Measurements from ENCODE around the gene PRAMEF17. TPM values are rescaled to one million over a fixed set of nuclear protein-coding genes. Genes with fewer than 3 reads are reported as not detected.
"Not testable (repeated sequence)": the region's sequence is repeated elsewhere in the genome, so short reads cannot be mapped to it uniquely, and the experiment has no call there.

PRAMEF17 gene
- total RNA-seq, 2 donors from 2014 or later = not detected

GRCh38 chr1:13393004-13393403 lies 3.6 kb downstream of the PRAMEF17 start:
- H3K9me3 ChIP-seq; H3K4me3 ChIP-seq; H3K4me1 ChIP-seq (replicated peaks); H3K27me3 ChIP-seq (replicated peaks; ENCODE audit: insufficient read depth); H3K36me3 ChIP-seq; DNase-seq (ENCODE audit: low spot score); intact Hi-C loops (cut with DNase I); H3K27ac ChIP-seq: not testable (repeated sequence)
- 82% methylated on average over 7 of the region's 7 CpGs for WGBS

GRCh38 chr1:13394761-13395160 lies 5.3 kb downstream of the PRAMEF17 start:
- H3K27ac ChIP-seq; H3K4me3 ChIP-seq; H3K36me3 ChIP-seq; H3K9me3 ChIP-seq; H3K27me3 ChIP-seq (replicated peaks; ENCODE audit: insufficient read depth); H3K4me1 ChIP-seq (replicated peaks); DNase-seq (ENCODE audit: low spot score); intact Hi-C loops (cut with DNase I): not testable (repeated sequence)
- WGBS = 93% methylated on average over 21 of the region's 32 CpGs

- H3K36me3 ChIP-seq; H3K27me3 ChIP-seq (replicated peaks; ENCODE audit: insufficient read depth); DNase-seq (ENCODE audit: low spot score); H3K27ac ChIP-seq; H3K4me3 ChIP-seq; H3K9me3 ChIP-seq; H3K4me1 ChIP-seq (replicated peaks); intact Hi-C loops (cut with DNase I): not testable (repeated sequence)
- 95% methylated on average over 22 of the region's 22 CpGs for WGBS
Observed at GRCh38 chr1:13395311-13395710, 5.9 kb downstream of the PRAMEF17 start.

GRCh38 chr1:13407811-13408210 lies 18.4 kb downstream of the PRAMEF17 start:
- Histone ChIP-seq H3K4me1 (replicated peaks) (no peaks in the 10 kb centered on the region), H3K27ac (no peak overlapping the region), H3K9me3 (no peaks in the 10 kb centered on the region), H3K4me3 (no peak overlapping the region), H3K36me3 (no peaks in the 10 kb centered on the region), H3K27me3 (replicated peaks; ENCODE audit: insufficient read depth) (no peaks in the 10 kb centered on the region)
- DNase-seq (ENCODE audit: low spot score) = no peak
- WGBS = 62% methylated on average over 4 of the region's 4 CpGs
- no peak for TF ChIP-seq CTCF (IDR thresholded peaks at IDR 0.05)
- no peak for TF ChIP-seq POLR2A (IDR thresholded peaks at IDR 0.05)
- no peak for TF ChIP-seq POLR2AphosphoS5 (IDR thresholded peaks at IDR 0.05)
- intact Hi-C loops (cut with DNase I) = no loop called here

GRCh38 chr1:13410150-13410549 lies 20.7 kb downstream of the PRAMEF17 start, which contains the start of gene PRAMEF20:
Gene PRAMEF20, plus strand, starts transcription at chr1:13410450. Its CDS starts 5,905 bp downstream, at chr1:13416355.
- H3K9me3 ChIP-seq; H3K27me3 ChIP-seq (replicated peaks; ENCODE audit: insufficient read depth); H3K4me3 ChIP-seq; H3K36me3 ChIP-seq; H3K27ac ChIP-seq; H3K4me1 ChIP-seq (replicated peaks); intact Hi-C loops (cut with DNase I); DNase-seq (ENCODE audit: low spot score): not testable (repeated sequence)
- 74% methylated on average over 4 of the region's 4 CpGs for WGBS

- no peak overlapping the region for H3K4me3 ChIP-seq
- 95% methylated on average over 11 of the region's 13 CpGs for WGBS
- DNase-seq (ENCODE audit: low spot score) = no peak
- H3K27me3 ChIP-seq (replicated peaks; ENCODE audit: insufficient read depth) = peaks cover 2% of the 10 kb centered on the region
- H3K27ac ChIP-seq = no peak overlapping the region
- H3K36me3 ChIP-seq = no peaks in the 10 kb centered on the region
- H3K4me1 ChIP-seq (replicated peaks) = no peaks in the 10 kb centered on the region
- intact Hi-C loops (cut with DNase I) = no loop called here
- H3K9me3 ChIP-seq = no peaks in the 10 kb centered on the region
- TF ChIP-seq POLR2AphosphoS5 (IDR thresholded peaks at IDR 0.05) = no peak
- TF ChIP-seq POLR2A (IDR thresholded peaks at IDR 0.05) = no peak
- TF ChIP-seq CTCF (IDR thresholded peaks at IDR 0.05) = no peak
Observed at GRCh38 chr1:13430495-13430894, 41.1 kb downstream of the PRAMEF17 start.

- no peak for TF ChIP-seq POLR2A (IDR thresholded peaks at IDR 0.05)
- no peak for TF ChIP-seq POLR2AphosphoS5 (IDR thresholded peaks at IDR 0.05)
- no peak for TF ChIP-seq CTCF (IDR thresholded peaks at IDR 0.05)
- H3K4me3 ChIP-seq = no peak overlapping the region
- H3K4me1 ChIP-seq (replicated peaks) = no peaks in the 10 kb centered on the region
- WGBS = 16% methylated on average over 3 of the region's 3 CpGs
- no peaks in the 10 kb centered on the region for H3K36me3 ChIP-seq
- H3K27me3 ChIP-seq (replicated peaks; ENCODE audit: insufficient read depth) = peaks cover 2% of the 10 kb centered on the region
- intact Hi-C loops (cut with DNase I) = no loop called here
- no peak for DNase-seq (ENCODE audit: low spot score)
- no peak overlapping the region for H3K27ac ChIP-seq
- no peaks in the 10 kb centered on the region for H3K9me3 ChIP-seq
Observed at GRCh38 chr1:13432251-13432650, 42.8 kb downstream of the PRAMEF17 start.

- intact Hi-C loops (cut with DNase I); H3K4me1 ChIP-seq (replicated peaks); H3K27ac ChIP-seq; H3K4me3 ChIP-seq; H3K9me3 ChIP-seq; DNase-seq (ENCODE audit: low spot score); H3K36me3 ChIP-seq; H3K27me3 ChIP-seq (replicated peaks; ENCODE audit: insufficient read depth): not testable (repeated sequence)
- WGBS = 97% methylated on average over 26 of the region's 32 CpGs
Observed at GRCh38 chr1:13433694-13434358, 44.4 kb downstream of the PRAMEF17 start.
